HEK293 (cell line): ENCODE data around the gene VEZF1.

Source experiments
- CTCF ChIA-PET: fragments of 350-600 bp; formaldehyde crosslinking; extraction: SDS; loops from one replicate; lab custom pipeline; 2021; ENCODE audit warnings: antibody characterized with exemption; lab: Yijun Ruan, JAX
- POLR2A ChIA-PET: fragments of 300-600 bp; formaldehyde crosslinking; extraction: SDS; loops from one replicate; lab custom pipeline; 2020; ENCODE audit warnings: antibody characterized with exemption, inconsistent platforms; lab: Yijun Ruan, JAX
- H3K27ac ChIP-seq: fragments of 200-500 bp; sonication (Bioruptor generic); 2 replicates; pipeline ENCODE4 v1.5.1; 2014; ENCODE audit warnings: low read depth, low read length, control low read depth, inconsistent platforms; ENCODE audit errors: extremely low read depth
- H3K36me3 ChIP-seq, 2 experiments: fragments of 200-500 bp in 1 of 2; sonication (Bioruptor generic) in 1 of 2; 1 replicate in 1 of 2; 2 replicates in 1 of 2; pipeline ENCODE4 v1.5.1; 2014 to 2017; ENCODE audit warnings: inconsistent platforms in 2 of 2, low read length in 2 of 2; ENCODE audit not compliant: control insufficient read depth in 2 of 2, insufficient read depth in 1 of 2
- H3K4me1 ChIP-seq: fragments of 200-500 bp; sonication (Bioruptor generic); 2 replicates; pipeline ENCODE4 v1.5.1; 2014; ENCODE audit warnings: mild to moderate bottlenecking, low read length, inconsistent platforms; ENCODE audit not compliant: control insufficient read depth, insufficient read depth
- H3K4me3 ChIP-seq: 2 replicates; pipeline ENCODE4 v1.5.1; 2011; ENCODE audit warnings: low read depth, mild to moderate bottlenecking, control low read depth, low read length, moderate library complexity
- H3K9me3 ChIP-seq: fragments of 200-500 bp; sonication (Bioruptor generic); 2 replicates; pipeline ENCODE4 v1.5.1; 2014; ENCODE audit warnings: low read depth, low read length, inconsistent platforms; ENCODE audit not compliant: control insufficient read depth, insufficient read depth
- ATF2 ChIP-seq: fragments of 450-650 bp; formaldehyde crosslinking; IDR thresholded peaks from 2 replicates; pipeline ENCODE4 v1.5.1; 2016; ENCODE audit warnings: missing biosample characterization, missing genetic modification characterization, low read depth
- EGR2 ChIP-seq: fragments of 450-650 bp; formaldehyde crosslinking; IDR thresholded peaks from 2 replicates; pipeline ENCODE4 v1.5.1; 2016; ENCODE audit warnings: low read depth, missing biosample characterization, missing genetic modification characterization
- FEZF1 ChIP-seq: fragments of 450-650 bp; formaldehyde crosslinking; IDR thresholded peaks from 2 replicates; pipeline ENCODE4 v1.5.1; 2016; ENCODE audit warnings: missing biosample characterization, missing genetic modification characterization
- GLIS2 ChIP-seq: fragments of 450-650 bp; formaldehyde crosslinking; IDR thresholded peaks from 2 replicates; pipeline ENCODE4 v1.5.1; 2016; ENCODE audit warnings: missing biosample characterization, missing genetic modification characterization
- IKZF3 ChIP-seq: fragments of 450-650 bp; IDR thresholded peaks from 2 replicates; pipeline ENCODE4 v1.5.0; 2018; ENCODE audit warnings: missing biosample characterization, mild to moderate bottlenecking, missing genetic modification characterization, moderate library complexity
- MZF1 ChIP-seq: fragments of 450-650 bp; formaldehyde crosslinking; IDR thresholded peaks from 2 replicates; pipeline ENCODE4 v1.5.1; 2017; ENCODE audit warnings: missing biosample characterization, missing genetic modification characterization, borderline replicate concordance
- OSR2 ChIP-seq: fragments of 450-650 bp; formaldehyde crosslinking; IDR thresholded peaks from 2 replicates; pipeline ENCODE4 v1.5.1; 2016; ENCODE audit warnings: missing biosample characterization, missing genetic modification characterization
- PRDM1 ChIP-seq: fragments of 450-650 bp; formaldehyde crosslinking; IDR thresholded peaks from 2 replicates; pipeline ENCODE4; 2016; ENCODE audit warnings: missing biosample characterization, missing genetic modification characterization
- ZBTB26 ChIP-seq: fragments of 450-650 bp; formaldehyde crosslinking; optimal IDR thresholded peaks from 2 replicates; pipeline ENCODE3; 2016; ENCODE audit warnings: missing biosample characterization, mild to moderate bottlenecking, missing genetic modification characterization
- ZNF184 ChIP-seq: fragments of 450-650 bp; IDR thresholded peaks from 2 replicates; pipeline ENCODE4 v1.5.1; 2018; ENCODE audit warnings: missing biosample characterization, mild to moderate bottlenecking, missing genetic modification characterization
- ZNF341 ChIP-seq: fragments of 450-650 bp; formaldehyde crosslinking; IDR thresholded peaks from 2 replicates; pipeline ENCODE4; 2016; ENCODE audit warnings: low read depth, missing biosample characterization, missing genetic modification characterization
- ZNF350 ChIP-seq: fragments of 450-650 bp; formaldehyde crosslinking; IDR thresholded peaks from 2 replicates; pipeline ENCODE4 v1.5.0; 2017; ENCODE audit warnings: missing biosample characterization, mild to moderate bottlenecking, missing genetic modification characterization
- ZNF518A ChIP-seq: fragments of 450-650 bp; formaldehyde crosslinking; conservative IDR thresholded peaks from 2 replicates; pipeline ENCODE4 v1.5.1; 2016; ENCODE audit warnings: low read depth, missing biosample characterization, missing genetic modification characterization
- ZNF561 ChIP-seq: fragments of 450-650 bp; IDR thresholded peaks from 2 replicates; pipeline ENCODE4 v1.5.1; 2018; ENCODE audit warnings: missing biosample characterization, missing genetic modification characterization, borderline replicate concordance
- ZNF654 ChIP-seq: fragments of 450-650 bp; formaldehyde crosslinking; IDR thresholded peaks from 2 replicates; pipeline ENCODE4 v1.5.1; 2016; ENCODE audit warnings: low read depth, missing biosample characterization, missing genetic modification characterization
- ZNF692 ChIP-seq: fragments of 450-650 bp; formaldehyde crosslinking; IDR thresholded peaks from 2 replicates; pipeline ENCODE4 v1.5.1; 2016; ENCODE audit warnings: missing biosample characterization, missing genetic modification characterization
- ZNF776 ChIP-seq: fragments of 450-650 bp; formaldehyde crosslinking; IDR thresholded peaks from 2 replicates; pipeline ENCODE4 v1.5.0; 2017; ENCODE audit warnings: missing biosample characterization, missing genetic modification characterization, borderline replicate concordance
- ZNF777 ChIP-seq: fragments of 450-650 bp; formaldehyde crosslinking; IDR thresholded peaks from 2 replicates; pipeline ENCODE4 v1.5.1; 2017; ENCODE audit warnings: missing biosample characterization, missing genetic modification characterization, borderline replicate concordance
- ZNF837 ChIP-seq: fragments of 450-650 bp; formaldehyde crosslinking; IDR thresholded peaks from 2 replicates; pipeline ENCODE4 v1.5.1; 2016; ENCODE audit warnings: missing biosample characterization, missing genetic modification characterization
- ZXDB ChIP-seq: fragments of 450-650 bp; formaldehyde crosslinking; IDR thresholded peaks from 2 replicates; pipeline ENCODE4 v1.5.1; 2016; ENCODE audit warnings: missing biosample characterization, missing genetic modification characterization
- TF ChIP-seq, protein P1 (sequence below): fragments of 450-650 bp; formaldehyde crosslinking; IDR thresholded peaks from 2 replicates; pipeline ENCODE4 v1.5.1; 2017; ENCODE audit warnings: missing biosample characterization, missing genetic modification characterization
- TF ChIP-seq, protein P2 (sequence below): fragments of 450-650 bp; IDR thresholded peaks from 2 replicates; pipeline ENCODE4 v1.5.1; 2018; ENCODE audit warnings: missing biosample characterization, missing genetic modification characterization

The VEZF1 gene

GRCh38 chr17:58006924-58007780, 19.1 kb upstream of the VEZF1 start, which contains the start of gene SRSF1:
TSS of gene SRSF1 (minus strand) at chr17:58007246. CDS start at chr17:58007137, 109 bp downstream.
- ChIA-PET POLR2A (interaction anchor here (0.6 to 3.1 kb wide), 45 partner anchors 8 to 410 kb away, joined by 3 to 101 read pairs (median 5); partner anchors contain the start of genes CUEDC1, DYNLL2, MRPS23 and RNF43), CTCF (interaction anchor here (0.6 to 4.1 kb wide), 11 partner anchors 9 to 857 kb away, joined by 3 to 16 read pairs (median 4); no protein-coding TSS in a partner anchor)
- peaks cover 37 to 40% of the 10 kb centered on the region in 2 experiments for H3K36me3 ChIP-seq
- peaks cover 22% of the 10 kb centered on the region for H3K4me1 ChIP-seq
- peak within 1 kb of the TSS; percentile 100 for H3K27ac ChIP-seq
- H3K9me3 ChIP-seq: no peaks in the 10 kb centered on the region
- H3K4me3 ChIP-seq: peak within 1 kb of the TSS; percentile 94
- TF ChIP-seq ZNF777 (no peak), ZNF776 (tag by site-specific recombination) (no peak), ZNF184 (tag by site-specific recombination) (0 out of 2 replicates have a peak, but pooled peaks have one; percentile 33), ZNF692 (0 out of 2 replicates have a peak, but pooled peaks have one; percentile 41), ZNF654 (tag by site-specific recombination) (0 out of 2 replicates have a peak, but pooled peaks have one; percentile 8), ZXDB (tag by site-specific recombination) (peak; percentile 95), MZF1 (peak; percentile 52; the same call in 1 of the 2 replicates), ZBTB26 (tag by site-specific recombination) (peak; percentile 100), GLIS2 (tag by site-specific recombination) (peak; percentile 100), ATF2 (tag by site-specific recombination) (peak; percentile 74; the same call in 1 of the 2 replicates), EGR2 (peak; percentile 12), ZNF561 (tag by site-specific recombination) (0 out of 2 replicates have a peak, but pooled peaks have one; percentile 42), OSR2 (tag by site-specific recombination) (no peak; the same call in 1 of the 2 replicates), PRDM1 (tag by site-specific recombination) (peak; percentile 92), IKZF3 (tag by site-specific recombination) (peak; percentile 38; the same call in 1 of the 2 replicates), ZNF518A (tag by site-specific recombination) (peak; percentile 63), FEZF1 (tag by site-specific recombination) (peak; percentile 22; the same call in 1 of the 2 replicates), ZNF350 (peak; percentile 97), ZNF837 (tag by site-specific recombination) (no peak), ZNF341 (tag by site-specific recombination) (peak; percentile 92)
- TF ChIP-seq, protein P1, sequence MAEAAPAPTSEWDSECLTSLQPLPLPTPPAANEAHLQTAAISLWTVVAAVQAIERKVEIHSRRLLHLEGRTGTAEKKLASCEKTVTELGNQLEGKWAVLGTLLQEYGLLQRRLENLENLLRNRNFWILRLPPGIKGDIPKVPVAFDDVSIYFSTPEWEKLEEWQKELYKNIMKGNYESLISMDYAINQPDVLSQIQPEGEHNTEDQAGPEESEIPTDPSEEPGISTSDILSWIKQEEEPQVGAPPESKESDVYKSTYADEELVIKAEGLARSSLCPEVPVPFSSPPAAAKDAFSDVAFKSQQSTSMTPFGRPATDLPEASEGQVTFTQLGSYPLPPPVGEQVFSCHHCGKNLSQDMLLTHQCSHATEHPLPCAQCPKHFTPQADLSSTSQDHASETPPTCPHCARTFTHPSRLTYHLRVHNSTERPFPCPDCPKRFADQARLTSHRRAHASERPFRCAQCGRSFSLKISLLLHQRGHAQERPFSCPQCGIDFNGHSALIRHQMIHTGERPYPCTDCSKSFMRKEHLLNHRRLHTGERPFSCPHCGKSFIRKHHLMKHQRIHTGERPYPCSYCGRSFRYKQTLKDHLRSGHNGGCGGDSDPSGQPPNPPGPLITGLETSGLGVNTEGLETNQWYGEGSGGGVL: peak; percentile 80
- TF ChIP-seq, protein P2, sequence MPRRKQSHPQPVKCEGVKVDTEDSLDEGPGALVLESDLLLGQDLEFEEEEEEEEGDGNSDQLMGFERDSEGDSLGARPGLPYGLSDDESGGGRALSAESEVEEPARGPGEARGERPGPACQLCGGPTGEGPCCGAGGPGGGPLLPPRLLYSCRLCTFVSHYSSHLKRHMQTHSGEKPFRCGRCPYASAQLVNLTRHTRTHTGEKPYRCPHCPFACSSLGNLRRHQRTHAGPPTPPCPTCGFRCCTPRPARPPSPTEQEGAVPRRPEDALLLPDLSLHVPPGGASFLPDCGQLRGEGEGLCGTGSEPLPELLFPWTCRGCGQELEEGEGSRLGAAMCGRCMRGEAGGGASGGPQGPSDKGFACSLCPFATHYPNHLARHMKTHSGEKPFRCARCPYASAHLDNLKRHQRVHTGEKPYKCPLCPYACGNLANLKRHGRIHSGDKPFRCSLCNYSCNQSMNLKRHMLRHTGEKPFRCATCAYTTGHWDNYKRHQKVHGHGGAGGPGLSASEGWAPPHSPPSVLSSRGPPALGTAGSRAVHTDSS (tag by site-specific recombination): peak; percentile 26; the same call in 1 of the 2 replicates
